H1 (cell line): ENCODE results near the gene SPRED1. TPM values are rescaled to one million over a fixed set of nuclear protein-coding genes. Genes with fewer than 3 reads are reported as not detected.

ENCODE experiments used
- CTCF ChIA-PET: fragments of 300-600 bp; sonication (Branson Sonifier 250); formaldehyde crosslinking; loops from one replicate; lab custom pipeline; 2021; ENCODE audit not compliant: partially characterized antibody; lab: Charles Lee
- POLR2A ChIA-PET: fragments of 300-600 bp; sonication (Branson Sonifier 250); formaldehyde crosslinking; loops from one replicate; lab custom pipeline; 2021; ENCODE audit warnings: inconsistent platforms; ENCODE audit not compliant: partially characterized antibody; lab: Charles Lee
- DNase-seq, 2 experiments: peaks; one replicate each; pipeline versions ENCODE4 v3.0.0 to v3.0.0-alpha.2; 2010 to 2022; ENCODE audit warnings: low spot score in 2 of 2, low read depth in 1 of 2, mixed read lengths in 1 of 2
- FAIRE-seq: peaks from 2 replicates; lab custom pipeline; 2011; peaks lifted over from hg19 to GRCh38; lab: Jason Lieb, UNC
- H2AFZ ChIP-seq: 2 replicates; pipeline ENCODE4 v1.8.1; 2012; ENCODE audit warnings: low read length, inconsistent platforms
- H2AK5ac ChIP-seq: 2 replicates; pipeline ENCODE4 v1.6.1; 2013; ENCODE audit warnings: low read depth, low read length
- H2BK120ac ChIP-seq: replicated peaks from 2 replicates; pipeline ENCODE3; 2013; ENCODE audit warnings: low read depth, low read length, inconsistent platforms
- H2BK12ac ChIP-seq: 2 replicates; pipeline ENCODE4 v1.6.1; 2013; ENCODE audit warnings: low read depth, low read length
- H2BK15ac ChIP-seq: 2 replicates; pipeline ENCODE4 v1.6.1; 2013; ENCODE audit warnings: low read length
- H2BK20ac ChIP-seq: 2 replicates; pipeline ENCODE4 v1.6.1; 2013; ENCODE audit warnings: low read length
- H2BK5ac ChIP-seq: 2 replicates; pipeline ENCODE4 v1.6.1; 2013; ENCODE audit warnings: low read depth, low read length
- H3K14ac ChIP-seq: 2 replicates; pipeline ENCODE4 v1.6.1; 2013; ENCODE audit warnings: inconsistent platforms; ENCODE audit not compliant: insufficient read length
- H3K18ac ChIP-seq: 2 replicates; pipeline ENCODE4 v1.6.1; 2013; ENCODE audit warnings: low read length; ENCODE audit errors: extremely low read depth
- H3K23ac ChIP-seq: 2 replicates; pipeline ENCODE4 v1.6.1; 2013; ENCODE audit warnings: inconsistent platforms; ENCODE audit not compliant: insufficient read length
- H3K23me2 ChIP-seq: 2 replicates; pipeline ENCODE4 v1.6.1; 2013; ENCODE audit warnings: low read depth, low read length
- H3K27ac ChIP-seq: 2 replicates; pipeline ENCODE4 v1.6.1; 2011; ENCODE audit warnings: low read depth, low read length, inconsistent platforms
- H3K27me3 ChIP-seq, 4 experiments: replicated peaks in 1 of 4; 1 replicate in 1 of 4; 2 replicates in 3 of 4; pipeline versions ENCODE4 v1.6.1 to v1.8.1; 2011 to 2013; ENCODE audit warnings: low read length in 3 of 4, mild to moderate bottlenecking in 3 of 4, inconsistent platforms in 2 of 4, mixed read lengths in 2 of 4, moderate library complexity in 1 of 4; ENCODE audit not compliant: control insufficient read depth in 3 of 4, insufficient read depth in 3 of 4; ENCODE audit errors: extremely low read depth in 1 of 4
- H3K36me3 ChIP-seq, 4 experiments: 2 replicates each; pipeline versions ENCODE4 v1.6.1 to v1.8.1; 2011 to 2013; ENCODE audit warnings: mild to moderate bottlenecking in 4 of 4, low read length in 3 of 4, moderate library complexity in 2 of 4, control low read depth in 1 of 4, inconsistent platforms in 1 of 4; ENCODE audit not compliant: insufficient read depth in 4 of 4, control insufficient read depth in 2 of 4
- H3K4ac ChIP-seq: replicated peaks from 2 replicates; pipeline ENCODE3; 2013; ENCODE audit warnings: low read length, low read depth, mixed read lengths, inconsistent platforms; ENCODE audit not compliant: insufficient read length
- H3K4me1 ChIP-seq, 4 experiments: replicated peaks in 1 of 4; 1 replicate in 1 of 4; 2 replicates in 3 of 4; pipeline versions ENCODE4 v1.6.1 to v1.8.1; 2011 to 2013; ENCODE audit warnings: low read length in 3 of 4, inconsistent platforms in 2 of 4, mixed read lengths in 1 of 4; ENCODE audit not compliant: insufficient read depth in 4 of 4, control insufficient read depth in 3 of 4
- H3K4me2 ChIP-seq, 2 experiments: 2 replicates each; pipeline versions ENCODE4 v1.6.1 to v1.8.1; 2011 to 2013; ENCODE audit warnings: low read depth in 2 of 2, low read length in 2 of 2, control low read depth in 1 of 2, inconsistent platforms in 1 of 2, mild to moderate bottlenecking in 1 of 2; ENCODE audit not compliant: insufficient read depth in 1 of 2
- H3K4me3 ChIP-seq, 4 experiments: fragments of 200-600, 300-600 bp in 1 of 4; sonication (generic), shearing (Covaris generic), sonication (Bioruptor Twin) in 1 of 4; 2 replicates each; pipeline versions ENCODE4 v1.5.1 to v1.8.1; 2011 to 2016; ENCODE audit warnings: low read length in 4 of 4, low read depth in 3 of 4, control low read depth in 2 of 4, inconsistent platforms in 2 of 4, mild to moderate bottlenecking in 2 of 4, mixed read lengths in 1 of 4, moderate library complexity in 1 of 4; ENCODE audit not compliant: insufficient read depth in 2 of 4; ENCODE audit errors: extremely low read depth in 1 of 4
- H3K56ac ChIP-seq: replicated peaks from 2 replicates; pipeline ENCODE3; 2013; ENCODE audit warnings: low read depth, mild to moderate bottlenecking, mixed read lengths, low read length, inconsistent platforms; ENCODE audit not compliant: insufficient read length
- H3K79me1 ChIP-seq: 2 replicates; pipeline ENCODE4 v1.6.1; 2013; ENCODE audit warnings: low read depth, low read length, control low read depth
- H3K79me2 ChIP-seq, 2 experiments: 2 replicates each; pipeline versions ENCODE4 v1.6.1 to v1.8.1; 2012 to 2013; ENCODE audit warnings: low read length in 2 of 2, mild to moderate bottlenecking in 2 of 2, inconsistent platforms in 1 of 2; ENCODE audit not compliant: insufficient read depth in 2 of 2, control insufficient read depth in 1 of 2
- H3K9ac ChIP-seq, 4 experiments: replicated peaks in 1 of 4; 1 replicate in 1 of 4; 2 replicates in 3 of 4; pipeline versions ENCODE4 v1.6.1 to v1.8.1; 2011 to 2013; ENCODE audit warnings: low read depth in 3 of 4, low read length in 3 of 4, control low read depth in 2 of 4, mild to moderate bottlenecking in 2 of 4, moderate library complexity in 2 of 4, inconsistent platforms in 1 of 4; ENCODE audit errors: extremely low read depth in 1 of 4
- H3K9me3 ChIP-seq, 2 experiments: 2 replicates each; pipeline versions ENCODE4 v1.6.1 to v1.8.1; 2012 to 2013; ENCODE audit warnings: mild to moderate bottlenecking in 2 of 2, moderate library complexity in 2 of 2, control low read depth in 1 of 2, inconsistent platforms in 1 of 2, low read depth in 1 of 2, low read length in 1 of 2, mixed read lengths in 1 of 2; ENCODE audit not compliant: insufficient read depth in 2 of 2
- H4K20me1 ChIP-seq, 2 experiments: replicated peaks in 1 of 2; 2 replicates each; pipeline versions ENCODE3 to v1.8.1; 2011 to 2013; ENCODE audit warnings: inconsistent platforms in 2 of 2, low read length in 2 of 2, mild to moderate bottlenecking in 1 of 2; ENCODE audit not compliant: insufficient read depth in 2 of 2, control insufficient read depth in 1 of 2
- H4K5ac ChIP-seq: 2 replicates; pipeline ENCODE4 v1.6.1; 2013; ENCODE audit warnings: low read length, low read depth, mixed read lengths, inconsistent platforms; ENCODE audit not compliant: insufficient read length
- H4K8ac ChIP-seq: 2 replicates; pipeline ENCODE4 v1.8.0; 2013; ENCODE audit warnings: mild to moderate bottlenecking, moderate library complexity, low read length, inconsistent platforms; ENCODE audit not compliant: insufficient read depth; ENCODE audit errors: extremely low read depth
- H4K91ac ChIP-seq: replicated peaks from 2 replicates; pipeline ENCODE3; 2013; ENCODE audit warnings: low read length, mixed read lengths, inconsistent platforms; ENCODE audit not compliant: insufficient read length
- BACH1 ChIP-seq: IDR thresholded peaks from 2 replicates; pipeline ENCODE4 v1.6.1; 2012; ENCODE audit warnings: low read length, improper control_type of control experiment
- CBX8 ChIP-seq: fragments of 300-800, 300-1000 bp; sonication (generic); IDR thresholded peaks from 2 replicates; pipeline ENCODE4 v1.7.1; 2016; ENCODE audit warnings: low read depth, low read length, borderline replicate concordance
- CEBPB ChIP-seq: IDR thresholded peaks from 2 replicates; pipeline ENCODE4 v1.6.1; 2012; ENCODE audit warnings: low read depth, low read length
- CREB1 ChIP-seq: IDR thresholded peaks from 2 replicates; pipeline ENCODE4 v1.6.1; 2012; ENCODE audit warnings: inconsistent platforms
- GABPA ChIP-seq: IDR thresholded peaks from 2 replicates; pipeline ENCODE4 v1.6.1; 2011; ENCODE audit warnings: mild to moderate bottlenecking, low read length, moderate library complexity, borderline replicate concordance; ENCODE audit not compliant: insufficient read depth
- MAFK ChIP-seq: IDR thresholded peaks from 2 replicates; pipeline ENCODE4 v1.6.1; 2012; ENCODE audit warnings: low read depth, mild to moderate bottlenecking, improper control_type of control experiment, low read length
- MAX ChIP-seq: IDR thresholded peaks from 2 replicates; pipeline ENCODE4 v1.6.1; 2012; ENCODE audit warnings: inconsistent platforms
- NRF1 ChIP-seq: IDR thresholded peaks from 2 replicates; pipeline ENCODE4 v1.6.1; 2011; ENCODE audit warnings: mild to moderate bottlenecking, low read depth, low read length, improper control_type of control experiment
- POLR2AphosphoS5 ChIP-seq: IDR thresholded peaks from 2 replicates; pipeline ENCODE4 v1.6.1; 2011; ENCODE audit warnings: low read depth, low read length
- SAP30 ChIP-seq: fragments of 300-600 bp; sonication (generic); IDR thresholded peaks from 2 replicates; pipeline ENCODE4 v1.7.1; 2012; ENCODE audit warnings: low read length, moderate library complexity, mild to moderate bottlenecking, inconsistent platforms; ENCODE audit not compliant: insufficient read depth, insufficient replicate concordance
- SIRT6 ChIP-seq: IDR thresholded peaks from one replicate; pipeline ENCODE4 v1.7.1; 2012; ENCODE audit warnings: low read length, inconsistent platforms
- SIX5 ChIP-seq: IDR thresholded peaks from 2 replicates; pipeline ENCODE4 v1.6.1; 2011; ENCODE audit warnings: mild to moderate bottlenecking, low read depth, low read length
- SP1 ChIP-seq: IDR thresholded peaks from 2 replicates; pipeline ENCODE4 v1.6.1; 2011; ENCODE audit warnings: low read depth, low read length
- SRF ChIP-seq: IDR thresholded peaks from 2 replicates; pipeline ENCODE4 v1.6.1; 2011; ENCODE audit warnings: mild to moderate bottlenecking, low read depth, low read length, moderate library complexity
- TCF12 ChIP-seq: IDR thresholded peaks from 2 replicates; pipeline ENCODE4 v1.6.1; 2011; ENCODE audit warnings: low read depth, mild to moderate bottlenecking, low read length
- USF2 ChIP-seq: IDR thresholded peaks from 2 replicates; pipeline ENCODE4 v1.6.1; 2011; ENCODE audit warnings: low read length, improper control_type of control experiment
- polyA plus RNA-seq, 7 experiments: library from polyadenylated mRNA; depleted of rRNA in 3 of 7; stranded (reverse) in 5 of 7; unstranded in 2 of 7; fragments of >200 nt in 5 of 7; fragments of 200-250 nt in 2 of 7; gene quantifications; 1 replicate in 5 of 7; 2 replicates in 1 of 7; 4 replicates in 1 of 7; pipeline versions ENCODE4 v1.2.1 to v1.2.3, GENCODE V29; 2011 to 2013; ENCODE audit warnings: missing spikeins in 2 of 7, mixed read lengths in 2 of 7
- total RNA-seq: library from RNA; stranded (reverse); fragmentation: NEBNext Ultra II Directional; extraction: Animal tissue kit (Norgen Biotek cat#: 25700); gene quantifications from 2 replicates; pipeline ENCODE4 v1.2.1, GENCODE V29; 2021

Gene SPRED1
- total and polyA plus RNA-seq, 2 of the 8 experiments (the other 6 are each of a cell fraction or from before 2014, with no cell fraction given) = 5.5 to 30.3 TPM

GRCh38 chr15:38374029-38374428 lies 121.4 kb downstream of the SPRED1 start:
- CTCF ChIA-PET = interaction anchor here (1.9 to 3.9 kb wide), 3 partner anchors 15 to 371 kb away, joined by 4 to 20 read pairs (median 10); no protein-coding TSS in a partner anchor
- no peak for DNase-seq
- TF ChIP-seq CBX8 = no peak
- no peak for TF ChIP-seq SRF
- no peak for TF ChIP-seq GABPA
- no peak for TF ChIP-seq TCF12
- TF ChIP-seq SIRT6 = no peak
- no peak for TF ChIP-seq CREB1
- TF ChIP-seq BACH1 = no peak
- TF ChIP-seq NRF1 = no peak
- no peak for TF ChIP-seq SIX5
- no peak for TF ChIP-seq CEBPB
- no peak for TF ChIP-seq POLR2AphosphoS5
- TF ChIP-seq USF2 = no peak
- TF ChIP-seq SAP30 = no peak
- TF ChIP-seq MAFK = no peak
- TF ChIP-seq MAX = no peak
- no peak for TF ChIP-seq SP1

More at GRCh38 chr15:38374029-38374428, 121.4 kb downstream of the SPRED1 start:
- Histone ChIP-seq H2BK12ac (no peak overlapping the region), H3K27me3 (no peaks in the 10 kb centered on the region), H3K9me3 (no peaks in the 10 kb centered on the region), H2BK5ac (no peak overlapping the region), H3K4me3 (no peak overlapping the region), H4K8ac (no peak overlapping the region), H3K18ac (no peak overlapping the region), H4K20me1 (no peaks in the 10 kb centered on the region), H4K91ac (no peak overlapping the region), H3K27ac (no peak overlapping the region), H2AFZ (no peak overlapping the region), H3K36me3 (no peaks in the 10 kb centered on the region), H2BK15ac (no peak overlapping the region), H3K4me2 (no peak overlapping the region), H3K4ac (no peak overlapping the region), H3K4me1 (no peaks in the 10 kb centered on the region), H3K23ac (no peak overlapping the region), H3K23me2 (no peaks in the 10 kb centered on the region; the same call in 1 of the 2 replicates), H3K79me2 (no peaks in the 10 kb centered on the region), H2AK5ac (no peak overlapping the region), H3K9ac (no peak overlapping the region), H4K5ac (no peak overlapping the region), H3K79me1 (no peaks in the 10 kb centered on the region), H2BK20ac (no peak overlapping the region), H2BK120ac (no peak overlapping the region), H3K56ac (no peak overlapping the region), H3K14ac (no peak overlapping the region)
- FAIRE-seq = no peak
- POLR2A ChIA-PET = interaction anchor here (1.4 kb wide), 1 partner anchor 14 kb away, joined by 3 read pairs; no protein-coding TSS in a partner anchor
